ENCODE results near the gene SRP68. TPM values are rescaled to one million over a fixed set of nuclear protein-coding genes. Genes with fewer than 3 reads are reported as not detected.

The SRP68 gene
- polyA plus RNA-seq, 2 of the 4 experiments (the other 2 are of a cell fraction) = 121 to 139 TPM

- no peaks in the 10 kb centered on the region for H3K9me3 ChIP-seq
- peak within 1 kb of the TSS; percentile 91 for H3K4me2 ChIP-seq
- peak in 1 of 2 experiments; percentile 30 for DNase-seq (ENCODE audit: low read depth in 1 of 2, low spot score in 1 of 2)
- TF ChIP-seq GATA3 (IDR thresholded peaks at IDR 0.05; ENCODE audit: borderline replicate concordance) = no peak
- peak; percentile 32; the same call in 1 of the 2 replicates for TF ChIP-seq E2F6 (IDR thresholded peaks at IDR 0.05; ENCODE audit: borderline replicate concordance, low read depth)
- H3K27ac ChIP-seq = peak within 1 kb of the TSS in 1 of 2 experiments; percentile 9; a peak in 2 of 6 replicates
- 40% methylated on average over 56 of the region's 92 CpGs for WGBS (ENCODE audit: missing lambda C conversion rate)
- ATAC-seq = no peak
- no peak for FAIRE-seq
- H3K4me3 ChIP-seq = peak within 1 kb of the TSS; percentile 39
- H3K4me1 ChIP-seq = peaks cover 33% of the 10 kb centered on the region
- ChIA-PET POLR2A (no interaction called here), CTCF (interaction anchor here (0.8 to 3.1 kb wide), 10 partner anchors 11 to 71 kb away, joined by 3 to 16 read pairs (median 4); no protein-coding TSS in a partner anchor)
These were observed 2.4 kb upstream of the SRP68 start, which contains the start of gene GALR2 for GRCh38 chr17:76074390-76075363. Gene GALR2 (plus strand): TSS chr17:76074781. CDS start chr17:76074884, 103 bp downstream.

- ATAC-seq (peak; percentile 1 to 2; a peak in 3 of 6 replicates), FAIRE-seq (no peak), DNase-seq (ENCODE audit: low read depth in 1 of 2, low spot score in 1 of 2) (no peak)
- H3K4me3 ChIP-seq = peak overlapping the region; percentile 82
- H3K27ac ChIP-seq = peak overlapping the region; percentile 87 to 88
- POLR2A ChIA-PET = interaction anchor here (1.0 kb wide), 5 partner anchors 15 to 52 kb away, joined by 3 to 4 read pairs (median 4); no protein-coding TSS in a partner anchor
- no peaks in the 10 kb centered on the region for H3K9me3 ChIP-seq
- 5% methylated on average over 15 of the region's 15 CpGs for WGBS (ENCODE audit: missing lambda C conversion rate)
- peak overlapping the region; percentile 86 for H3K4me2 ChIP-seq
- no peak for TF ChIP-seq ZFP36 (IDR thresholded peaks at IDR 0.05; ENCODE audit: borderline replicate concordance, partially characterized antibody)
- no peak for TF ChIP-seq KDM1A (IDR thresholded peaks at IDR 0.05; ENCODE audit: low read depth)
- TF ChIP-seq, protein P1, sequence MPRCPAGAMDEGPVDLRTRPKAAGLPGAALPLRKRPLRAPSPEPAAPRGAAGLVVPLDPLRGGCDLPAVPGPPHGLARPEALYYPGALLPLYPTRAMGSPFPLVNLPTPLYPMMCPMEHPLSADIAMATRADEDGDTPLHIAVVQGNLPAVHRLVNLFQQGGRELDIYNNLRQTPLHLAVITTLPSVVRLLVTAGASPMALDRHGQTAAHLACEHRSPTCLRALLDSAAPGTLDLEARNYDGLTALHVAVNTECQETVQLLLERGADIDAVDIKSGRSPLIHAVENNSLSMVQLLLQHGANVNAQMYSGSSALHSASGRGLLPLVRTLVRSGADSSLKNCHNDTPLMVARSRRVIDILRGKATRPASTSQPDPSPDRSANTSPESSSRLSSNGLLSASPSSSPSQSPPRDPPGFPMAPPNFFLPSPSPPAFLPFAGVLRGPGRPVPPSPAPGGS (IDR thresholded peaks at IDR 0.05) = no peak
- no peak for TF ChIP-seq JUNB (IDR thresholded peaks at IDR 0.05)
- no peak for TF ChIP-seq RFX5 (IDR thresholded peaks at IDR 0.05)
- TF ChIP-seq ZSCAN20 (CRISPR knock-in tag; IDR thresholded peaks at IDR 0.05) = no peak
- no peak for TF ChIP-seq RCOR1 (IDR thresholded peaks at IDR 0.05; ENCODE audit: low read depth, low read length)
- no peak for TF ChIP-seq EHF (CRISPR knock-in tag; IDR thresholded peaks at IDR 0.05)
- no peak for TF ChIP-seq POLR2AphosphoS2 (conservative IDR thresholded peaks at IDR 0.05; ENCODE audit: low read length)
- TF ChIP-seq ESRRA (IDR thresholded peaks at IDR 0.05; ENCODE audit: borderline replicate concordance, low read length) = no peak
- TF ChIP-seq BHLHE40 (IDR thresholded peaks at IDR 0.05; ENCODE audit: low read depth, low read length) = no peak
- TF ChIP-seq SMC3 (IDR thresholded peaks at IDR 0.05) = no peak
- no peak for TF ChIP-seq PHF8 (IDR thresholded peaks at IDR 0.05; ENCODE audit: borderline replicate concordance, low read depth)
- TF ChIP-seq FOSB (CRISPR knock-in tag; IDR thresholded peaks at IDR 0.05) = no peak
- TF ChIP-seq, protein P2, sequence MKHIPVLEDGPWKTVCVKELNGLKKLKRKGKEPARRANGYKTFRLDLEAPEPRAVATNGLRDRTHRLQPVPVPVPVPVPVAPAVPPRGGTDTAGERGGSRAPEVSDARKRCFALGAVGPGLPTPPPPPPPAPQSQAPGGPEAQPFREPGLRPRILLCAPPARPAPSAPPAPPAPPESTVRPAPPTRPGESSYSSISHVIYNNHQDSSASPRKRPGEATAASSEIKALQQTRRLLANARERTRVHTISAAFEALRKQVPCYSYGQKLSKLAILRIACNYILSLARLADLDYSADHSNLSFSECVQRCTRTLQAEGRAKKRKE (CRISPR knock-in tag; IDR thresholded peaks at IDR 0.05; ENCODE audit: low read depth) = no peak
- no peak for TF ChIP-seq E2F6 (IDR thresholded peaks at IDR 0.05; ENCODE audit: borderline replicate concordance, low read depth)
- TF ChIP-seq HOXB13 (CRISPR knock-in tag; IDR thresholded peaks at IDR 0.05; ENCODE audit: low read depth) = no peak
- TF ChIP-seq MAFK (IDR thresholded peaks at IDR 0.05; ENCODE audit: partially characterized antibody) = no peak
- TF ChIP-seq, protein P3, sequence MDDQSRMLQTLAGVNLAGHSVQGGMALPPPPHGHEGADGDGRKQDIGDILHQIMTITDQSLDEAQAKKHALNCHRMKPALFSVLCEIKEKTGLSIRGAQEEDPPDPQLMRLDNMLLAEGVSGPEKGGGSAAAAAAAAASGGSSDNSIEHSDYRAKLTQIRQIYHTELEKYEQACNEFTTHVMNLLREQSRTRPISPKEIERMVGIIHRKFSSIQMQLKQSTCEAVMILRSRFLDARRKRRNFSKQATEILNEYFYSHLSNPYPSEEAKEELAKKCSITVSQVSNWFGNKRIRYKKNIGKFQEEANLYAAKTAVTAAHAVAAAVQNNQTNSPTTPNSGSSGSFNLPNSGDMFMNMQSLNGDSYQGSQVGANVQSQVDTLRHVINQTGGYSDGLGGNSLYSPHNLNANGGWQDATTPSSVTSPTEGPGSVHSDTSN (IDR thresholded peaks at IDR 0.05) = no peak
- CTCF ChIA-PET = interaction anchor here (1.2 to 2.0 kb wide), 3 partner anchors 57 to 208 kb away, joined by 4 to 7 read pairs (median 4); no protein-coding TSS in a partner anchor
- peaks cover 33% of the 10 kb centered on the region for H3K4me1 ChIP-seq
These were observed 678 bp downstream of the SRP68 start for GRCh38 chr17:76071531-76072147.

All from A549 (cell line).